LNCAP (cell line): ENCODE data around the gene ABCA7.

Source experiments
- CTCF ChIP-seq: fragments of 450-650 bp; IDR thresholded peaks from 2 replicates; pipeline ENCODE4 v1.5.1; 2017; ENCODE audit warnings: mild to moderate bottlenecking

Gene ABCA7

GRCh38 chr19:1051791-1052190 is 11.9 kb downstream of the ABCA7 start:
- no peak for TF ChIP-seq CTCF

- no peak for TF ChIP-seq CTCF
These were observed 12.6 kb downstream of the ABCA7 start for GRCh38 chr19:1052349-1052975.

- no peak for TF ChIP-seq CTCF
These were observed 13.5 kb downstream of the ABCA7 start for GRCh38 chr19:1053176-1054101.

- no peak for TF ChIP-seq CTCF
These were observed 14.5 kb downstream of the ABCA7 start for GRCh38 chr19:1054102-1055027.

GRCh38 chr19:1055028-1055425 is 15.1 kb downstream of the ABCA7 start:
- TF ChIP-seq CTCF, result no peak

GRCh38 chr19:1055886-1056620 is 16.1 kb downstream of the ABCA7 start:
- no peak for TF ChIP-seq CTCF
